Suprapubic skin (tissue), 4 donors: ENCODE measurements around the gene PRKAG2.

Source experiments
- EP300 ChIP-seq: sonication (generic); formaldehyde crosslinking; IDR thresholded peaks from one replicate; pipeline ENCODE4 v1.6.1; 2017; ENCODE audit warnings: antibody characterized with exemption
- POLR2A ChIP-seq, 2 donors: fragments of 450-650 bp; IDR thresholded peaks; one replicate each; pipeline ENCODE4 v1.6.1; 2017; ENCODE audit warnings: antibody characterized with exemption in 2 of 2, mild to moderate bottlenecking in 2 of 2, moderate library complexity in 2 of 2
- POLR2AphosphoS5 ChIP-seq, 3 donors: sonication (generic); formaldehyde crosslinking; IDR thresholded peaks; one replicate each; pipeline ENCODE4 v1.6.1; 2017; ENCODE audit warnings: antibody characterized with exemption in 3 of 3
- TF ChIP-seq, protein P1 (sequence below), 2 donors: fragments of 200-600 bp in 1 of 2; fragments of 450-650 bp in 1 of 2; sonication (generic) in 1 of 2; IDR thresholded peaks; one replicate each; pipeline ENCODE4 v1.5.1; 2016 to 2019; ENCODE audit warnings: antibody characterized with exemption in 2 of 2, mild to moderate bottlenecking in 1 of 2, moderate library complexity in 1 of 2

DNA sequence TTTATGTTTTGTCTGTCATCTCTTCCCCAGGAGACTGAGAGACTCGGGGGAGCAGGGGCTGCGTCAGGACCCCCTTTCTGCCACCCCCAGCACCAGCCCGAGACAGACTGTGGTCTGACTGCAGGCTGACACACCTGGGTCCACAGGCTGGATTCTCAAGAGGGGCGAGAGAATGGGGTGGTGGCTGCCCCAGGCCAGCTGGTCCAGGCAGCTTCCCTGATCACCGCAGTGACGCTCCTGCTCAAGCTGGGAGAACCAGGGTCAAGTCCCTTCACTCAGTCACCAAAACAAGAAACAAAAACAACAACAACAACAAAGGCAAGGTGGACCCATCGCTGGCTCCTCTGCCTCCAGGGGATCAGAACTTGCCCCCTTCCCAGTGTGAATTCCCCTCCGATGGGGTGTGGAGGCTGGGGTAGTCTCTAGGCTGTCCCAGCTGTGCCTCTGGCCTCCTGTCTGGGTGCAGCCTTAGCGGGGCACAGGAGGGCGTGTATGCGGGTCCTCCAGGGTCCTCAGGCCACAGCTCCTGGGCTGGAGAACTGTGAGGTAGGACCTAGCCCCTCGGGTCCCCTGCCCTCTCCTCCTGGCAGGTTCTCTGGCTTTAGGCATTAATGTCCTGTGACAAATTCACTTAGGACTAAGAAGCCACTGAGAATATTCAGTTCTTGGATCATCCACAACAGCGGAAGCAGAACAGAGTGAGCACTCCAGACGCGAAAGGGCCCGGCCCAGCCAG, 40.6 kb downstream of the PRKAG2 start:
- TF ChIP-seq EP300: no peak
- TF ChIP-seq POLR2A (IDR thresholded peaks at IDR 0.05): no peak
- TF ChIP-seq, protein P1, sequence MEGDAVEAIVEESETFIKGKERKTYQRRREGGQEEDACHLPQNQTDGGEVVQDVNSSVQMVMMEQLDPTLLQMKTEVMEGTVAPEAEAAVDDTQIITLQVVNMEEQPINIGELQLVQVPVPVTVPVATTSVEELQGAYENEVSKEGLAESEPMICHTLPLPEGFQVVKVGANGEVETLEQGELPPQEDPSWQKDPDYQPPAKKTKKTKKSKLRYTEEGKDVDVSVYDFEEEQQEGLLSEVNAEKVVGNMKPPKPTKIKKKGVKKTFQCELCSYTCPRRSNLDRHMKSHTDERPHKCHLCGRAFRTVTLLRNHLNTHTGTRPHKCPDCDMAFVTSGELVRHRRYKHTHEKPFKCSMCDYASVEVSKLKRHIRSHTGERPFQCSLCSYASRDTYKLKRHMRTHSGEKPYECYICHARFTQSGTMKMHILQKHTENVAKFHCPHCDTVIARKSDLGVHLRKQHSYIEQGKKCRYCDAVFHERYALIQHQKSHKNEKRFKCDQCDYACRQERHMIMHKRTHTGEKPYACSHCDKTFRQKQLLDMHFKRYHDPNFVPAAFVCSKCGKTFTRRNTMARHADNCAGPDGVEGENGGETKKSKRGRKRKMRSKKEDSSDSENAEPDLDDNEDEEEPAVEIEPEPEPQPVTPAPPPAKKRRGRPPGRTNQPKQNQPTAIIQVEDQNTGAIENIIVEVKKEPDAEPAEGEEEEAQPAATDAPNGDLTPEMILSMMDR (IDR thresholded peaks at IDR 0.05): no peak
- TF ChIP-seq POLR2AphosphoS5 (IDR thresholded peaks at IDR 0.05): no peak
